ENCODE measurements around the gene MRTFA. TPM values are rescaled to one million over a fixed set of nuclear protein-coding genes. Genes with fewer than 3 reads are reported as not detected.

MRTFA gene
- total and polyA plus RNA-seq, 2 of the 13 experiments (the other 11 are each of a cell fraction or from before 2014, with no cell fraction given): 2.4 to 8.2 TPM

DNA sequence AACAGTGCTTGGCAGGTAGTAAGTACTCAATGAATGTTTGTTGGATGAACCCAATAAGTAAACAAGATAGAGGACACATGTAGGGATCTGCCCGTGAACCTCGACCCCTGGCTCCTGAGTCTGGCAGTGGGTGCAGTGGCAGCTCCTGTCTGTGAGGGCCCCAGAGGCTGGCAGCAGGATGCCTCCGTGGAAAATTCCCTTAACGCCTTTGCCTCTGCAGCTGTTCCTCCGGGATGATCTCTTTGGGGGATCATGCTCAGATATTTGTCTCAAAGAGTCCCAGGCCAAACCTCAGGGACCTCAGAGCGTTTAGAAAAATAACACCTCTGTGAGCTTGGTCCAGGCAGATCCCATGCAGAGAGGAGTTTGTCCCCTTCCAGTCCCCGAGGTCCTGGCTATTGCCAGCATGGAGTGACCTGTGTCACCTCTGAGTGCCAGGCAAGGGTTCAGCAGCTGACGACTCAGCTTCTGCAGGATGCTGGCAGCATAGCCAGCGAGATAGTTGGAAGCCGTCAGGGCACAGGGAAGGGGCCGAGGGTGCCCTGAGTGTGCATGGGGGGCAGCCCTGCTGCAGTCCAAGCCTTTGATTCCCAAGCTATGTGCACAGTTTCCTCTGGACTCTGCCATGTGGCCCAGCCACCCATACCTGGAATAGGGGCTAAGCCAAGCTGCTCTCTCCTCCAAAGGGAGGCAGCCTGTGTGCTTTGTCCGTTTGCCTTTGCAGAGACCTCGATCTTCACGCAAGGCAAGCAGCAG lies 42.2 kb upstream of the MRTFA start (continued):
- TF ChIP-seq HNF4A (CRISPR knock-in tag; IDR thresholded peaks at IDR 0.05) (peak; percentile 55), FOSL2 (CRISPR knock-in tag; IDR thresholded peaks at IDR 0.05) (0 out of 2 replicates have a peak, but pooled peaks have one; percentile 10), KDM1A (CRISPR knock-in tag; IDR thresholded peaks at IDR 0.05) (no peak), RBM22 (optimal IDR thresholded peaks at IDR 0.05; ENCODE audit: low read length) (no peak), ASH2L (IDR thresholded peaks at IDR 0.05; ENCODE audit: insufficient read length, low read depth, low read length) (peak; percentile 31), EP300 (IDR thresholded peaks at IDR 0.05; ENCODE audit: low read depth in 2 of 2, low read length in 2 of 2) (peak in 1 of 2 experiments; percentile 28; a peak in 1 of 4 replicates), EP300 (CRISPR knock-in tag; IDR thresholded peaks at IDR 0.05; ENCODE audit: borderline replicate concordance) (no peak), ZNF367 (CRISPR knock-in tag; IDR thresholded peaks at IDR 0.05; ENCODE audit: borderline replicate concordance) (no peak), ZNF264 (CRISPR knock-in tag; IDR thresholded peaks at IDR 0.05) (no peak), ZNF205 (CRISPR knock-in tag; IDR thresholded peaks at IDR 0.05) (peak; percentile 98), ZNF326 (CRISPR knock-in tag; IDR thresholded peaks at IDR 0.05; ENCODE audit: borderline replicate concordance) (no peak), FOXO1 (CRISPR knock-in tag; IDR thresholded peaks at IDR 0.05) (no peak), ZNF350 (CRISPR knock-in tag; IDR thresholded peaks at IDR 0.05; ENCODE audit: borderline replicate concordance, low read depth) (0 out of 2 replicates have a peak, but pooled peaks have one; percentile 25), ZSCAN22 (CRISPR knock-in tag; IDR thresholded peaks at IDR 0.05) (no peak), LCORL (IDR thresholded peaks at IDR 0.05) (no peak), LCORL (CRISPR knock-in tag; IDR thresholded peaks at IDR 0.05) (peak; percentile 15; the same call in 1 of the 2 replicates), RARA (CRISPR knock-in tag; IDR thresholded peaks at IDR 0.05) (0 out of 2 replicates have a peak, but pooled peaks have one; percentile 14), ZNF501 (CRISPR knock-in tag; IDR thresholded peaks at IDR 0.05) (peak; percentile 63; the same call in 1 of the 2 replicates)
- TF ChIP-seq, protein P1, sequence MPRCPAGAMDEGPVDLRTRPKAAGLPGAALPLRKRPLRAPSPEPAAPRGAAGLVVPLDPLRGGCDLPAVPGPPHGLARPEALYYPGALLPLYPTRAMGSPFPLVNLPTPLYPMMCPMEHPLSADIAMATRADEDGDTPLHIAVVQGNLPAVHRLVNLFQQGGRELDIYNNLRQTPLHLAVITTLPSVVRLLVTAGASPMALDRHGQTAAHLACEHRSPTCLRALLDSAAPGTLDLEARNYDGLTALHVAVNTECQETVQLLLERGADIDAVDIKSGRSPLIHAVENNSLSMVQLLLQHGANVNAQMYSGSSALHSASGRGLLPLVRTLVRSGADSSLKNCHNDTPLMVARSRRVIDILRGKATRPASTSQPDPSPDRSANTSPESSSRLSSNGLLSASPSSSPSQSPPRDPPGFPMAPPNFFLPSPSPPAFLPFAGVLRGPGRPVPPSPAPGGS (CRISPR knock-in tag; IDR thresholded peaks at IDR 0.05): no peak
- TF ChIP-seq, protein P2, sequence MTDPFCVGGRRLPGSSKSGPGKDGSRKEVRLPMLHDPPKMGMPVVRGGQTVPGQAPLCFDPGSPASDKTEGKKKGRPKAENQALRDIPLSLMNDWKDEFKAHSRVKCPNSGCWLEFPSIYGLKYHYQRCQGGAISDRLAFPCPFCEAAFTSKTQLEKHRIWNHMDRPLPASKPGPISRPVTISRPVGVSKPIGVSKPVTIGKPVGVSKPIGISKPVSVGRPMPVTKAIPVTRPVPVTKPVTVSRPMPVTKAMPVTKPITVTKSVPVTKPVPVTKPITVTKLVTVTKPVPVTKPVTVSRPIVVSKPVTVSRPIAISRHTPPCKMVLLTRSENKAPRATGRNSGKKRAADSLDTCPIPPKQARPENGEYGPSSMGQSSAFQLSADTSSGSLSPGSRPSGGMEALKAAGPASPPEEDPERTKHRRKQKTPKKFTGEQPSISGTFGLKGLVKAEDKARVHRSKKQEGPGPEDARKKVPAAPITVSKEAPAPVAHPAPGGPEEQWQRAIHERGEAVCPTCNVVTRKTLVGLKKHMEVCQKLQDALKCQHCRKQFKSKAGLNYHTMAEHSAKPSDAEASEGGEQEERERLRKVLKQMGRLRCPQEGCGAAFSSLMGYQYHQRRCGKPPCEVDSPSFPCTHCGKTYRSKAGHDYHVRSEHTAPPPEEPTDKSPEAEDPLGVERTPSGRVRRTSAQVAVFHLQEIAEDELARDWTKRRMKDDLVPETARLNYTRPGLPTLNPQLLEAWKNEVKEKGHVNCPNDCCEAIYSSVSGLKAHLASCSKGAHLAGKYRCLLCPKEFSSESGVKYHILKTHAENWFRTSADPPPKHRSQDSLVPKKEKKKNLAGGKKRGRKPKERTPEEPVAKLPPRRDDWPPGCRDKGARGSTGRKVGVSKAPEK (CRISPR knock-in tag; IDR thresholded peaks at IDR 0.05; ENCODE audit: borderline replicate concordance): 0 out of 2 replicates have a peak, but pooled peaks have one; percentile 19
- TF ChIP-seq, protein P3, sequence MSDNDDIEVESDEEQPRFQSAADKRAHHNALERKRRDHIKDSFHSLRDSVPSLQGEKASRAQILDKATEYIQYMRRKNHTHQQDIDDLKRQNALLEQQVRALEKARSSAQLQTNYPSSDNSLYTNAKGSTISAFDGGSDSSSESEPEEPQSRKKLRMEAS (IDR thresholded peaks at IDR 0.05): 0 out of 2 replicates have a peak, but pooled peaks have one; percentile 23
- TF ChIP-seq, protein P4, sequence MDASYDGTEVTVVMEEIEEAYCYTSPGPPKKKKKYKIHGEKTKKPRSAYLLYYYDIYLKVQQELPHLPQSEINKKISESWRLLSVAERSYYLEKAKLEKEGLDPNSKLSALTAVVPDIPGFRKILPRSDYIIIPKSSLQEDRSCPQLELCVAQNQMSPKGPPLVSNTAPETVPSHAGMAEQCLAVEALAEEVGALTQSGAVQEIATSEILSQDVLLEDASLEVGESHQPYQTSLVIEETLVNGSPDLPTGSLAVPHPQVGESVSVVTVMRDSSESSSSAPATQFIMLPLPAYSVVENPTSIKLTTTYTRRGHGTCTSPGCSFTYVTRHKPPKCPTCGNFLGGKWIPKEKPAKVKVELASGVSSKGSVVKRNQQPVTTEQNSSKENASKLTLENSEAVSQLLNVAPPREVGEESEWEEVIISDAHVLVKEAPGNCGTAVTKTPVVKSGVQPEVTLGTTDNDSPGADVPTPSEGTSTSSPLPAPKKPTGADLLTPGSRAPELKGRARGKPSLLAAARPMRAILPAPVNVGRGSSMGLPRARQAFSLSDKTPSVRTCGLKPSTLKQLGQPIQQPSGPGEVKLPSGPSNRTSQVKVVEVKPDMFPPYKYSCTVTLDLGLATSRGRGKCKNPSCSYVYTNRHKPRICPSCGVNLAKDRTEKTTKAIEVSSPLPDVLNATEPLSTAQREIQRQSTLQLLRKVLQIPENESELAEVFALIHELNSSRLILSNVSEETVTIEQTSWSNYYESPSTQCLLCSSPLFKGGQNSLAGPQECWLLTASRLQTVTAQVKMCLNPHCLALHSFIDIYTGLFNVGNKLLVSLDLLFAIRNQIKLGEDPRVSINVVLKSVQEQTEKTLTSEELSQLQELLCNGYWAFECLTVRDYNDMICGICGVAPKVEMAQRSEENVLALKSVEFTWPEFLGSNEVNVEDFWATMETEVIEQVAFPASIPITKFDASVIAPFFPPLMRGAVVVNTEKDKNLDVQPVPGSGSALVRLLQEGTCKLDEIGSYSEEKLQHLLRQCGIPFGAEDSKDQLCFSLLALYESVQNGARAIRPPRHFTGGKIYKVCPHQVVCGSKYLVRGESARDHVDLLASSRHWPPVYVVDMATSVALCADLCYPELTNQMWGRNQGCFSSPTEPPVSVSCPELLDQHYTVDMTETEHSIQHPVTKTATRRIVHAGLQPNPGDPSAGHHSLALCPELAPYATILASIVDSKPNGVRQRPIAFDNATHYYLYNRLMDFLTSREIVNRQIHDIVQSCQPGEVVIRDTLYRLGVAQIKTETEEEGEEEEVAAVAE (CRISPR knock-in tag; IDR thresholded peaks at IDR 0.05; ENCODE audit: borderline replicate concordance): no peak

All from HepG2 (cell line).